Measurements from ENCODE around the gene IL17B. TPM values are rescaled to one million over a fixed set of nuclear protein-coding genes. Genes with fewer than 3 reads are reported as not detected.

The IL17B gene
- total and polyA plus RNA-seq, 3 donors from 2014 or later, result 4.7 to 12.4 (median 5.0) TPM

DNA sequence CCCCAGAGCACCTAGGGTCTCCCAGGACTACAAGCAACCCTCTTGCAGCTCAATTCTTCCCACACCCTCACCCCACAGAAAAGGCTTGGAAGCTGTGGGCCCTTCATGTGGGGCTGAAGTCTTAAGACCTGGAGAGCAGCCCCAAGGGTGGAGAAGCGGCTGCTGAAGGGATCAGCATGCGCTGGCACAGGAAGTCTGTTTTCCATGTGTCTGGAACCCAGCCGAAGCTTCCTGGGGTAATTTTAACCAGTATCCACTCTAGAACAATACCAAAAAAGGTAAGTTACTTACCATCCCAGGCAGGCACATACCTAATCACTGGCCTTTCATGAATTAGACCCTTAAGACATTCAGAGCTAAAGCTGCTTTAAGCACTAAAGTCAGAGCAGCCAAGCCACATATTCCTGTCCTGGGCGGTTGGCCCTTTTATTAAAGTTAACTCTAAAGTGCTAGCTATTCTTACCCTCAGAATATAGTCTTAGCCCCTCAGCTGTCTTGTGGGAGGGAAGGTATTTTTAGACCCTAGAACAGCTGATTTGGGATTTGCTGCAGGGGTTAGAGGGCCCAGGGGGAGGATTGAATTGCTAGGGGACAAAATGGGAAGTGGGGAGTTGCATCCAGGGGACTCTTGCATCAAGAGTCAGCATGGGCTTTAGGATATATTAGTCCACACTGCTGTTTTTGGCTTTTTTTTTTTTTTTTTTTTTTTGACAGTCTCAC, 6.9 kb downstream of the IL17B start:
- no peak overlapping the region for H3K4me3 ChIP-seq
- H3K9me3 ChIP-seq, result no peaks in the 10 kb centered on the region
- 65 to 78% methylated on average over 2 to 4 of the region's 4 CpGs for WGBS, 2 donors
- intact Hi-C loops (cut with DNase I; ENCODE audit: low total_unique reads), result no loop called here
- H3K36me3 ChIP-seq (ENCODE audit: low read depth, missing control alignments), result no peaks in the 10 kb centered on the region
- DNase-seq, result peak; percentile 1
- peak overlapping the region in 1 of 2 donors; percentile 37 for H3K27ac ChIP-seq
- H3K4me1 ChIP-seq, result peaks cover 9% of the 10 kb centered on the region
- H3K27me3 ChIP-seq, result no peaks in the 10 kb centered on the region
- TF ChIP-seq, protein P1, sequence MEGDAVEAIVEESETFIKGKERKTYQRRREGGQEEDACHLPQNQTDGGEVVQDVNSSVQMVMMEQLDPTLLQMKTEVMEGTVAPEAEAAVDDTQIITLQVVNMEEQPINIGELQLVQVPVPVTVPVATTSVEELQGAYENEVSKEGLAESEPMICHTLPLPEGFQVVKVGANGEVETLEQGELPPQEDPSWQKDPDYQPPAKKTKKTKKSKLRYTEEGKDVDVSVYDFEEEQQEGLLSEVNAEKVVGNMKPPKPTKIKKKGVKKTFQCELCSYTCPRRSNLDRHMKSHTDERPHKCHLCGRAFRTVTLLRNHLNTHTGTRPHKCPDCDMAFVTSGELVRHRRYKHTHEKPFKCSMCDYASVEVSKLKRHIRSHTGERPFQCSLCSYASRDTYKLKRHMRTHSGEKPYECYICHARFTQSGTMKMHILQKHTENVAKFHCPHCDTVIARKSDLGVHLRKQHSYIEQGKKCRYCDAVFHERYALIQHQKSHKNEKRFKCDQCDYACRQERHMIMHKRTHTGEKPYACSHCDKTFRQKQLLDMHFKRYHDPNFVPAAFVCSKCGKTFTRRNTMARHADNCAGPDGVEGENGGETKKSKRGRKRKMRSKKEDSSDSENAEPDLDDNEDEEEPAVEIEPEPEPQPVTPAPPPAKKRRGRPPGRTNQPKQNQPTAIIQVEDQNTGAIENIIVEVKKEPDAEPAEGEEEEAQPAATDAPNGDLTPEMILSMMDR (IDR thresholded peaks at IDR 0.05), result no peak
- TF ChIP-seq POLR2A (IDR thresholded peaks at IDR 0.05), result no peak

DNA sequence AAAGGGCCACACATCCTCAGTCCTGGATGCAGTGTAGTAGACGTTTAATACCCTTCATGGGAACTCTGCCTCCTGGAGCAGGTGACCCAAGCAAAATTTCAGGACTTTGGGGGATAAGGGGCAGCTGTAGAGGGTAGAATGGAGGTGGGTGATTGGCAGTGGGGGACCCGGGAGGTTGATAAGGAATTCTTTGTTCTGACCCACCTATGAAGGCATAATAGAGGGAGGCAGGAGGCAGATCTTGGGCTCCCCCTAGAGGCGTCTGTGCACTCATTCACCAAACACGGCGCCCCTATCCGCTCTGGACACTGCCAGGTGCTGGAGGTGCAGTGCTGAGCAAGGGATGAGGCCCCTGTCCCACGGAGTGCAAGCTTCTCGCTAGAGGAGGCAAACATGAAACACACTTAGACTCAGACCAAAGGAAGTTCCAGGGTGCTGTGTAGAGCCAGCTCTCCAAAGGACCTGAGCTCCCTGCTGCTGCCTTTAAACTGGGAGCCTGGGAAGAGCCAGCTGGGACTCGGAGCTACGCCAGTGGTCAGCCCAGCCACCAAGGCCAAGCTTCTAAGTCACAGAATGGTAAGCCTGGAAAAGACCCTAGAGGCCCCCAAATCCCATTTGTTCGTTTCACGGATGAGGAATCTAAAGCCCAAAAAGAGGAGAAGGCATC, 7.7 kb downstream of the IL17B start:
- peak; percentile 77 for DNase-seq
- no peak for TF ChIP-seq POLR2A (IDR thresholded peaks at IDR 0.05)
- TF ChIP-seq, protein P1 (IDR thresholded peaks at IDR 0.05), result peak; percentile 37 to 69 (median 48)
- Histone ChIP-seq H3K27ac (peak overlapping the region in 1 of 2 donors; percentile 37), H3K4me3 (no peak overlapping the region), H3K4me1 (peaks cover 10% of the 10 kb centered on the region), H3K27me3 (no peaks in the 10 kb centered on the region), H3K36me3 (ENCODE audit: low read depth, missing control alignments) (no peaks in the 10 kb centered on the region), H3K9me3 (no peaks in the 10 kb centered on the region)
- intact Hi-C loops (cut with DNase I; ENCODE audit: low total_unique reads), result no loop called here
- 44 to 62% methylated on average over 11 to 12 of the region's 12 CpGs for WGBS, 2 donors

DNA sequence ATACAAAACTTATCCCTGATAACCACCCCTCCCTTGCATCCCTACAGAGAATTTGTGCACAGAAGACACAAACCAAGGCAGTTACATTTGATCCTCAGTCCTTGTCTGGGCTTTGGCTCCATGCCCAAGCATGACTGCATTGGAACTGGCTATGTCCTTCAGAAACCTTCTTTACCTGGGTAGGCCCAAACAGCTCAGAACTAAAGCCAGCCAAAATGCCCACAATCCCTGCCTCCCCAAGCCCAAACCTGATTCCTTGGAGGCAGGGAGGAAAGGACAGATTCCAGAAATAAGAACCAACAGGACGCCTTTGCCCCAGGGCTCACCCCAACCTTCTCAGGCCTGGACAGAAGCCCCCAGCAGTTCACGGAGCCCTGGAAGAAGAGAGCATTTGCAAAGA, 8.2 kb downstream of the IL17B start:
- no peaks in the 10 kb centered on the region for H3K9me3 ChIP-seq
- 83 to 94% methylated on average over 2 of the region's 2 CpGs for WGBS, 2 donors
- DNase-seq, result no peak
- intact Hi-C loops (cut with DNase I; ENCODE audit: low total_unique reads), result no loop called here
- peaks cover 10% of the 10 kb centered on the region for H3K4me1 ChIP-seq
- H3K27ac ChIP-seq, result no peak overlapping the region
- TF ChIP-seq, protein P1 (IDR thresholded peaks at IDR 0.05), result no peak
- no peak for TF ChIP-seq POLR2A (IDR thresholded peaks at IDR 0.05)
- no peaks in the 10 kb centered on the region for H3K27me3 ChIP-seq
- no peak overlapping the region for H3K4me3 ChIP-seq
- no peaks in the 10 kb centered on the region for H3K36me3 ChIP-seq (ENCODE audit: low read depth, missing control alignments)

DNA sequence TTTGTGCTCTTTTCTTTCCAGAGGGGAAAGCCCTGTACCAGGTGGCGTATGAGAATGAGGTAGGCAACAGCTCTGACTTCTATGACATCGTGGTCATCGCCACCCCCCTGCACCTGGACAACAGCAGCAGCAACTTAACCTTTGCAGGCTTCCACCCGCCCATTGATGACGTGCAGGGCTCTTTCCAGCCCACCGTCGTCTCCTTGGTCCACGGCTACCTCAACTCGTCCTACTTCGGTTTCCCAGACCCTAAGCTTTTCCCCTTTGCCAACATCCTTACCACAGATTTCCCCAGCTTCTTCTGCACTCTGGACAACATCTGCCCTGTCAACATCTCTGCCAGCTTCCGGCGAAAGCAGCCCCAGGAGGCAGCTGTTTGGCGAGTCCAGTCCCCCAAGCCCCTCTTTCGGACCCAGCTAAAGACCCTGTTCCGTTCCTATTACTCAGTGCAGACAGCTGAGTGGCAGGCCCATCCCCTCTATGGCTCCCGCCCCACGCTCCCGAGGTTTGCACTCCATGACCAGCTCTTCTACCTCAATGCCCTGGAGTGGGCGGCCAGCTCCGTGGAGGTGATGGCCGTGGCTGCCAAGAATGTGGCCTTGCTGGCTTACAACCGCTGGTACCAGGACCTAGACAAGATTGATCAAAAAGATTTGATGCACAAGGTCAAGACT, 11.0 kb downstream of the IL17B start:
- H3K27me3 ChIP-seq, result no peaks in the 10 kb centered on the region
- WGBS, 2 donors, result 89 to 90% methylated on average over 19 to 22 of the region's 22 CpGs
- no peak overlapping the region for H3K4me3 ChIP-seq
- no peak for DNase-seq
- peaks cover 13% of the 10 kb centered on the region for H3K4me1 ChIP-seq
- H3K36me3 ChIP-seq (ENCODE audit: low read depth, missing control alignments), result no peaks in the 10 kb centered on the region
- H3K9me3 ChIP-seq, result no peaks in the 10 kb centered on the region
- intact Hi-C loops (cut with DNase I; ENCODE audit: low total_unique reads), result no loop called here
- TF ChIP-seq POLR2A (IDR thresholded peaks at IDR 0.05), result no peak
- TF ChIP-seq, protein P1 (IDR thresholded peaks at IDR 0.05), result no peak
- H3K27ac ChIP-seq, result no peak overlapping the region
